ENCODE data around the gene OR6T1. TPM values are rescaled to one million over a fixed set of nuclear protein-coding genes. Genes with fewer than 3 reads are reported as not detected.

The OR6T1 gene
- total RNA-seq: not detected

GRCh38 chr11:123943738-123944137 lies at the start of gene OR6T1:
Gene OR6T1, minus strand, starts transcription at chr11:123943838. Its CDS starts 0 bp downstream, at chr11:123943838.
- no peak for DNase-seq

- no peak for DNase-seq
Observed at GRCh38 chr11:123979311-123979710, 35.7 kb upstream of the OR6T1 start.

- DNase-seq: no peak
Observed at GRCh38 chr11:123977731-123978347, 34.2 kb upstream of the OR6T1 start, which contains the start of gene OR10S1. Gene OR10S1, minus strand, starts transcription at chr11:123977781. Its CDS starts 117 bp downstream, at chr11:123977664.

- no peak for DNase-seq
Observed at GRCh38 chr11:123976770-123977560, 33.3 kb upstream of the OR6T1 start.

- no peak for DNase-seq
Observed at GRCh38 chr11:123973816-123974215, 30.2 kb upstream of the OR6T1 start.

- DNase-seq: no peak
Observed at GRCh38 chr11:123956752-123957151, 13.1 kb upstream of the OR6T1 start.

- no peak for DNase-seq
Observed at GRCh38 chr11:123945132-123945531, 1.5 kb upstream of the OR6T1 start.

- DNase-seq: no peak
Observed at GRCh38 chr11:123942413-123942812, 1.2 kb downstream of the OR6T1 start.

- DNase-seq: no peak
Observed at GRCh38 chr11:123939317-123939716, 4.3 kb downstream of the OR6T1 start, which contains the start of gene OR4D5. Gene OR4D5, plus strand, starts transcription at chr11:123939617. Its CDS starts 0 bp downstream, at chr11:123939617.

- DNase-seq: no peak
Observed at GRCh38 chr11:123924027-123924426, 19.6 kb downstream of the OR6T1 start.

GRCh38 chr11:123920943-123921342 lies 22.7 kb downstream of the OR6T1 start:
- DNase-seq: no peak

- DNase-seq: no peak
Observed at GRCh38 chr11:123905826-123906225, 37.8 kb downstream of the OR6T1 start.

GRCh38 chr11:123904932-123905331 lies 38.7 kb downstream of the OR6T1 start:
- DNase-seq: no peak

GRCh38 chr11:123903932-123904331 lies 39.7 kb downstream of the OR6T1 start:
- no peak for DNase-seq

GRCh38 chr11:123901867-123902266 lies 41.8 kb downstream of the OR6T1 start, which contains the start of gene OR8D4:
Gene OR8D4, plus strand, starts transcription at chr11:123902167. Its CDS starts 4,265 bp downstream, at chr11:123906432.
- no peak for DNase-seq

GRCh38 chr11:123899792-123900191 lies 43.8 kb downstream of the OR6T1 start:
- no peak for DNase-seq

All from effector CD4-positive, alpha-beta T cell (primary cell).